ENCODE results near the gene MYCBPAP.

MYCBPAP gene

DNA sequence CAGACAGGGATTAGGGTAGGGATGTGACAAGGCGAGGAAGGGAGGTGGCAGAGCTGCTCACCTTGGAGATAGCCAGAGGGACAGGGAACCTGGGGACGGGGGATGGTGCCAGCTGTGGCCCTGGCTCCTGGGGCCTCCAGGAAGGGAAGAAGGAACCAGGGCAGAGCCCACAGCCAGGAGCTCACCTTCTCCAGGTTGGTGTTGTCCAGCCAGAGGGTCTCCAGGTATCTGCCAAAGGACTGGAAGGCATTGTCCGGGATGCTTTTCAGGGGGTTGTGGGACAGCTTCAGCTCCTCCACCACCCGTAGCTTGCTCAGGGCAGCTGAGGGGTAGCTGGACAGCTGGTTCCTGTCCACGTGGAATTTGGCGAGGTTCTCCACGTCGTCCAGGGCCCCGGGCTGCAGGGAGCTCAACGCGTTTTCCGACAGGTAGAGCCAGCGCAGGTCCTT is 40.4 kb upstream of the MYCBPAP start:
- H3K79me2 ChIP-seq (ENCODE audit: insufficient read depth, low read depth), result no peaks in the 10 kb centered on the region

DNA sequence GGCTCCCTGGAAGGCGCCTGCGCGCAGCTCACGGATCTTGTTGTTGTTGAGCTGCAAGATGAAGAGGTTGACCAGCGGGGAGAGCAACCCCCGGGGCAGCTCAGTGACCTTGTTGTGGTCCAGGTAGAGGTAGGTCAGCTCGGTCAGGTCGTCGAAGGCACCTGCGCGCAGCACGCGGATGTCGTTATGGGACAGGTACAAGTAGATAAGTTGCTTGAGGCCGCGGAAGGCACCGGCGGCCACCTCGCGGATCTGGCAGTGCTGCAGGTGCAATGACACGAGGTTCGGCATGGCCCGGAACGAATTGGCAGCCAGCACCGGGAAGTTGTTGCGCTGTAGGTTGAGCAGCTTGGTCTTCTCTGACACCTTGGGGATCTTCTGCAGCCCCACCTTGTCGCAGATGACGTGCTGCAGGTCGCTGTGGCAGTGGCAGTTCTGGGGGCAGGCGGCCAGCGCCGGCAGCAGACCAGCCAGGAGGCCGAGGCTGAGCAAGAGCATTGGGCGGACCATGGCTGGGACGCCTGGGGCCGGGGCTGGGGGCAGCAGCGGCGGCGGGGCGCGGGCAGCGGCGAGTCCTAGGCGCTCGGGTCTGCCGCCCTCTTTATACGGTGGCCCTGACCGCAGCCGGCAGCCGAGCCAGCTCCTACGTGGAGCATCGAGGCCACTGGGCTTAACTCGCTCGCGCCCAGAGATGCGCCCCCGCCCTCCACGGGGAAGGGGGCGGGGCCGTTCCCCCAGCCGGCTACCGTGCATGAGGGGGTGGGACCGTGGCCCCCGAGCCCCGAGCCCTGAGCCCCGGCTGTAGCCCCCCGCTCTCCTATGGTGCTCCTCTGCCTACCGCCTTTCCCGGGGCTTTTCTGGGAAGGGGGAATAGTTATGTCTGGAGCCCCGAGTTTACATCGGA is 39.7 kb upstream of the MYCBPAP start, which contains the start of gene CHAD:
TSS of gene CHAD (minus strand) at position 577 of the 904 bp plus-strand sequence. CDS start at position 510, 67 bp downstream.
- H3K79me2 ChIP-seq (ENCODE audit: insufficient read depth, low read depth), result no peaks in the 10 kb centered on the region
- H3K27me3 ChIP-seq (ENCODE audit: insufficient read depth, low read depth), result no peaks in the 10 kb centered on the region
- H3K27ac ChIP-seq, result no peak within 1 kb of the TSS
- no peak for TF ChIP-seq CTCF (conservative IDR thresholded peaks at IDR 0.05; ENCODE audit: low read depth, low read length)
- no peak within 1 kb of the TSS for H2AFZ ChIP-seq (ENCODE audit: low read depth)
- H3K4me2 ChIP-seq, result no peak within 1 kb of the TSS
- H4K20me1 ChIP-seq (ENCODE audit: insufficient read depth), result no peaks in the 10 kb centered on the region
- H3K36me3 ChIP-seq (ENCODE audit: insufficient read depth), result no peaks in the 10 kb centered on the region
- H3K4me3 ChIP-seq (IDR thresholded peaks at IDR 0.05; ENCODE audit: insufficient read depth, low read depth, low read length), result no peak within 1 kb of the TSS
- no peaks in the 10 kb centered on the region for H3K4me1 ChIP-seq (ENCODE audit: low read depth, poor library complexity, severe bottlenecking)
- no peak within 1 kb of the TSS for H3K9ac ChIP-seq

More for the DNA sequence above, 40.4 kb upstream of the MYCBPAP start:
- Histone ChIP-seq H4K20me1 (ENCODE audit: insufficient read depth) (no peaks in the 10 kb centered on the region), H3K4me3 (IDR thresholded peaks at IDR 0.05; ENCODE audit: insufficient read depth, low read depth, low read length) (no peak overlapping the region), H3K36me3 (ENCODE audit: insufficient read depth) (no peaks in the 10 kb centered on the region), H3K4me1 (ENCODE audit: low read depth, poor library complexity, severe bottlenecking) (no peaks in the 10 kb centered on the region), H3K27ac (no peak overlapping the region), H3K9ac (no peak overlapping the region), H3K4me2 (no peak overlapping the region), H3K27me3 (ENCODE audit: insufficient read depth, low read depth) (no peaks in the 10 kb centered on the region), H2AFZ (ENCODE audit: low read depth) (no peak overlapping the region)
- no peak for TF ChIP-seq CTCF (conservative IDR thresholded peaks at IDR 0.05; ENCODE audit: low read depth, low read length)

GRCh38 chr17:50469208-50469605 is 39.0 kb upstream of the MYCBPAP start:
- Histone ChIP-seq H3K36me3 (ENCODE audit: insufficient read depth) (no peaks in the 10 kb centered on the region), H2AFZ (ENCODE audit: low read depth) (no peak overlapping the region), H3K4me2 (no peak overlapping the region), H3K4me1 (ENCODE audit: low read depth, poor library complexity, severe bottlenecking) (no peaks in the 10 kb centered on the region), H3K4me3 (IDR thresholded peaks at IDR 0.05; ENCODE audit: insufficient read depth, low read depth, low read length) (no peak overlapping the region), H3K27me3 (ENCODE audit: insufficient read depth, low read depth) (no peaks in the 10 kb centered on the region), H3K9ac (no peak overlapping the region), H3K79me2 (ENCODE audit: insufficient read depth, low read depth) (no peaks in the 10 kb centered on the region), H3K27ac (no peak overlapping the region), H4K20me1 (ENCODE audit: insufficient read depth) (no peaks in the 10 kb centered on the region)
- TF ChIP-seq CTCF (conservative IDR thresholded peaks at IDR 0.05; ENCODE audit: low read depth, low read length), result no peak

DNA sequence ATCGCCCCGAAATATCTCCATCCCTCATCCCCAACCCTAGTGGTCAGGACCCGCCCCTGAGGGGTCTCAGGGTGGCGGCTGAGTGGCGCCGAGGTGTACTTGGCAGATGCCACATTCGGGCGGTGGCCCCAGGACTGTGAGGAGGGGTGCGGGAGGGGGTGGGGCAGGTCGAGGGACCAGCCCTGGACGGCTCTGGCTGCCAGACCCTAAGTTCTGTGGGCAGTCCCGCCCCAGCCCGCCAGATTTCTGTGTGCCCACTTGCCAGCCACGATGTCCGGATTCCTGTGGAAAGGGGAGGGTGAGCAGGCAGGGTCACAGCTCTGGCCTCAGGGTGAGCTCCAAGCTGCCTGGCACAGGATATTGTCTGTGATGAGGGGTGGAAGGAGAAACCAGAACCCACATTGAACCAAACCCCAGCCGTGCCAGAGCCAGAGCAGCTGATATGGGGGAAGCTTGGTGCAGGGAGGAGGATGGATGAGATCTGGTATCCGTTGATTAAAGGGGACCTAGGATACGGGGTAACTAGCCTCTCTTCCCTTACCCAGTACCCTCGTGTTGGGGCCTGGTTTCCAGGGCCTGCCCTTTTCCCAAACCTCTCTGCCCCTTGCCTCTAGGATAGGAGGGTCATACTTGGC is 38.5 kb upstream of the MYCBPAP start:
- Histone ChIP-seq H3K4me3 (IDR thresholded peaks at IDR 0.05; ENCODE audit: insufficient read depth, low read depth, low read length) (no peak overlapping the region), H2AFZ (ENCODE audit: low read depth) (no peak overlapping the region), H3K9ac (no peak overlapping the region), H4K20me1 (ENCODE audit: insufficient read depth) (no peaks in the 10 kb centered on the region), H3K36me3 (ENCODE audit: insufficient read depth) (no peaks in the 10 kb centered on the region), H3K4me2 (no peak overlapping the region), H3K27ac (no peak overlapping the region), H3K4me1 (ENCODE audit: low read depth, poor library complexity, severe bottlenecking) (no peaks in the 10 kb centered on the region), H3K27me3 (ENCODE audit: insufficient read depth, low read depth) (no peaks in the 10 kb centered on the region), H3K79me2 (ENCODE audit: insufficient read depth, low read depth) (no peaks in the 10 kb centered on the region)
- TF ChIP-seq CTCF (conservative IDR thresholded peaks at IDR 0.05; ENCODE audit: low read depth, low read length), result no peak
